SJSA1 (cell line): ENCODE measurements around the gene MX1. TPM values are rescaled to one million over a fixed set of nuclear protein-coding genes. Genes with fewer than 3 reads are reported as not detected.
"Not testable (repeated sequence)": the region's sequence is repeated elsewhere in the genome, so short reads cannot be mapped to it uniquely, and the experiment has no call there.

ENCODE experiments used
- DNase-seq, 2 experiments: peaks; one replicate each; pipeline ENCODE4 v3.0.0-alpha.2; 2015 to 2020; ENCODE audit warnings: low spot score in 2 of 2, low read depth in 1 of 2
- H3K27ac ChIP-seq: fragments of 250-450 bp; sonication (Bioruptor Pico); 2 replicates; pipeline ENCODE4 v1.5.1; 2020; ENCODE audit warnings: mild to moderate bottlenecking, moderate library complexity
- H3K27me3 ChIP-seq: fragments of 250-450 bp; sonication (Bioruptor Pico); replicated peaks from 2 replicates; pipeline ENCODE4 v1.5.1; 2020; ENCODE audit warnings: mild to moderate bottlenecking, moderate library complexity
- H3K36me3 ChIP-seq: fragments of 250-450 bp; sonication (Bioruptor Pico); 2 replicates; pipeline ENCODE4 v1.5.1; 2020; ENCODE audit warnings: mild to moderate bottlenecking
- H3K4me1 ChIP-seq: fragments of 250-450 bp; sonication (Bioruptor Pico); replicated peaks from 2 replicates; pipeline ENCODE4 v1.6.1; 2021; ENCODE audit warnings: mild to moderate bottlenecking
- H3K4me3 ChIP-seq: fragments of 250-450 bp; sonication (Bioruptor Pico); 2 replicates; pipeline ENCODE4 v1.5.1; 2020; ENCODE audit warnings: mild to moderate bottlenecking
- H3K9me3 ChIP-seq: fragments of 250-450 bp; sonication (Bioruptor Pico); replicated peaks from 2 replicates; pipeline ENCODE4 v1.5.1; 2020; ENCODE audit warnings: mild to moderate bottlenecking
- total RNA-seq: library from RNA; depleted of rRNA; stranded (reverse); fragments of >200 nt; shearing (Covaris generic); gene quantifications from 2 replicates; pipeline ENCODE4 v1.2.3, GENCODE V29; 2014

The MX1 gene
- total RNA-seq, 1 experiment from 2014 or later: 6.6 TPM

DNA sequence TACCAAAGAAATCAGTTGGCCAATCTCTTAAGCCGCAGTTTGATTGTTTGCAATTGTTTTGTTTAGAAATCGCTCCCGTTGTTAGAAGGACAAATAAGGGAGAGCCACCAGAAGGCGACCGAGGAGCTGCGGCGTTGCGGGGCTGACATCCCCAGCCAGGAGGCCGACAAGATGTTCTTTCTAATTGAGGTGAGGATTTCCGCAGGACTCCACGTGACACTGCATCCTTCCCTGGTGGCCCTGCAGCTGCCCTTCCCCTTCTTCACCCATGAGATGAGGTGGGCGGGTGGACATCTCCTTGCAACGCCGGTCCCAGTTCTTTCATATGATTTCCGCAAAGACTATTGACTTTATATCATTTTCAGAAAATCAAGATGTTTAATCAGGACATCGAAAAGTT, 27.2 kb upstream of the MX1 start:
- H3K4me3 ChIP-seq: no peak overlapping the region
- no peaks in the 10 kb centered on the region for H3K4me1 ChIP-seq
- no peaks in the 10 kb centered on the region for H3K27me3 ChIP-seq
- DNase-seq: no peak
- no peaks in the 10 kb centered on the region for H3K36me3 ChIP-seq
- H3K27ac ChIP-seq: no peak overlapping the region
- no peaks in the 10 kb centered on the region for H3K9me3 ChIP-seq

DNA sequence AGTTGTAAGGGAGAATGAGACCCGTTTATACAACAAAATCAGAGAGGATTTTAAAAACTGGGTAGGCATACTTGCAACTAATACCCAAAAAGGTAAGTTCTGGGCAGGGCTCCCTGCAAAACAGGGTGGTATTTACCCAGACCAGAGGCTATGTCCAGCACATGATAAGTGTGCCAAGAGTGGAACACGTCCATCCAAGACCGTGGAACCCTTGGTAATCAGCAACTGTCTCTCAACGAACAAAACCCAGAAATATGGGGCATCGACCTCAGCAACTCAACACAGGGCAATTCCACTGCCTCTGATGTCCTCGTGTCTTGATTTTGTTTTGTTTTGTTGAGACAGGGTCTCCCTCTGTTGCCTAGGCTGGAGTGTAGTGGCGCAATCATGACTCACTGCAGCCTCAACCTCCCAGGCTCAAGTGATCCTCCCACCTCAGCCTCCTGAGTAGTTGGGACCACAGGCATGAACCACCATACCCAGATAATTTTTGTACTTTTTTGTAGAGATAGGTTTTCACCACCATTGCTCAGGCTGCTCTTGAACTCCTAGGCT, 26.7 kb upstream of the MX1 start:
- Histone ChIP-seq H3K27me3 (no peaks in the 10 kb centered on the region), H3K9me3 (no peaks in the 10 kb centered on the region), H3K27ac (no peak overlapping the region), H3K4me3 (no peak overlapping the region), H3K36me3 (no peaks in the 10 kb centered on the region), H3K4me1 (no peaks in the 10 kb centered on the region)
- DNase-seq: no peak

DNA sequence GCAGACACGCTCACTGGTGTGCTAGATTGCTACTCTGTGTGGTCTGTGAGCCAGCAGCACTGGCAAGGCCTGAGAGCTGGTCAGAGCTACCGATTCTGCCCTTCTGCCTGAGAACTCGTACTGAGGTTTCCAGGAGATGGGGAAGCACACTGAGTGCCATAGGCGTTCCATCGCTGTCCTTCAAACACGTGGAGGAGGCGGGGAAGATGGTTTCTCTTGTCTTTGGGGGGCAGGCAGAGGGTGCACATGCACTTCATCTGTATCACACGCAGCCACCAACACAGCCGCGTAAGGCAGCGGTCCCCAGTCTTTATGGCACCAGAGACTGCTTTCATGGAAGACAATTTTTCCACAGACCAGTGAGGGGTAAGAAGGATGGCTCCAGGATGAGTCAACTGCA, 23.8 kb upstream of the MX1 start:
- Histone ChIP-seq H3K27ac (no peak overlapping the region), H3K27me3 (no peaks in the 10 kb centered on the region), H3K36me3 (no peaks in the 10 kb centered on the region), H3K9me3 (no peaks in the 10 kb centered on the region), H3K4me3 (no peak overlapping the region), H3K4me1 (no peaks in the 10 kb centered on the region)
- DNase-seq: no peak

DNA sequence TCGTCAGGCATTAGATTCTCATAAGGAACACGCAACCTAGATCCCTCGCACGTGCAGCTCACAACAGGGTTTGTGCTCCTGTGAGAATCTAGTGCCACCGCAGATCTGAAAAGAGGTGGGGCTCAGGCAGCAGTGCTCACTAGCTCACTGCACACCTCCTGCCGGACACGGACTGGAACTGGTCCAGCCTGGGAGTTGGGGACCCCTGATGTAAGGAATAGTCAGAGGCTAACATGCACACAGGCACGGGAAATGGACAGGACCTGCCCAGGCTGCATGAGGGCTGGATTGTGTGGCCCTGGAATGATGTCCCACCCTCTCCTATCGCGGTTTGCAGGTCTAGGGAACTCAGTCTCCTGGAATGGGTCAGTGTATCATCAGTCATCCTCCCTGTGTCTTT, 23.2 kb upstream of the MX1 start:
- DNase-seq: no peak
- H3K4me1 ChIP-seq: no peaks in the 10 kb centered on the region
- no peak overlapping the region for H3K27ac ChIP-seq
- H3K27me3 ChIP-seq: no peaks in the 10 kb centered on the region
- no peaks in the 10 kb centered on the region for H3K9me3 ChIP-seq
- no peaks in the 10 kb centered on the region for H3K36me3 ChIP-seq
- H3K4me3 ChIP-seq: no peak overlapping the region

DNA sequence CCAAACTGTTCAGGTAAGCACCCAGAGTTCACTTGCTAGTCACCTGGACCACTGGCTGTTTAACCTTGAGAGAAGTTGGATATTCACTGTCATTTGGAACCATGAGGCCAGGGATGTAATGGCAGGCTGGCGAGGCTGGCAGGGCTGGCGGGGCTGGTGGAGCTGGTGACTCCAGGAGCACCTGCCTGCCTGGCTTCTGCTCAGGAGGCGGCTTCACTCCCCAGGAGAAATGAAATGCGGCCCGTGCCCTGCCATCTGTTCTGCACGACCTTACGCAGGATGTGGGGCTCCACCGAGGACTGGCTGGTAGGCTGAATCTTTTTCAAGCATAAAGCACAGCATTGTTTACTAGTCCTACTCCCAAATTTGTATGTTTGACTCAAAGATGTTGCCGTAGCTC, 22.7 kb upstream of the MX1 start:
- H3K27ac ChIP-seq: no peak overlapping the region
- DNase-seq: no peak
- no peaks in the 10 kb centered on the region for H3K9me3 ChIP-seq
- H3K27me3 ChIP-seq: no peaks in the 10 kb centered on the region
- H3K36me3 ChIP-seq: no peaks in the 10 kb centered on the region
- H3K4me3 ChIP-seq: no peak overlapping the region
- H3K4me1 ChIP-seq: no peaks in the 10 kb centered on the region

DNA sequence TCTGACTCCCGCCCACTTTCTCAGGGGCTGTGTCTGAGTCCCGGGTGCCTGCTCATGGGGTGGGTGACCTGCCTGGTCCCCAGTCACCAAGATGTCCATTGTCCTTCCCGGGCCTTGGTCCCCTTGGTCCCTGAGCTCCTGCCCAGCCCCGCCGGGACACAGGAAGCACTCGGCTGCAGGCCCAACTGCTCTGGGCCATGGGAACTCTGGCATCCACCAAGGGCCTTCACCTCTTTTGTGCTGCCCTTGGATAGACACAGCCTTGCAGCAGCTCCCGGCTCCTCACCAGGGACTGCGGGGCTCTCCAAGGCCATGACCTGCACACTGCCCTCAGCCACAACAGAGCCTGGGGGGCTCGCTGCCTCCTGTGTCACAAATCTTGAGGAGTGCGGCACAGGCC, 22.1 kb upstream of the MX1 start:
- DNase-seq: no peak
- no peak overlapping the region for H3K4me3 ChIP-seq
- no peak overlapping the region for H3K27ac ChIP-seq
- no peaks in the 10 kb centered on the region for H3K27me3 ChIP-seq
- H3K9me3 ChIP-seq: no peaks in the 10 kb centered on the region
- no peaks in the 10 kb centered on the region for H3K36me3 ChIP-seq
- no peaks in the 10 kb centered on the region for H3K4me1 ChIP-seq

DNA sequence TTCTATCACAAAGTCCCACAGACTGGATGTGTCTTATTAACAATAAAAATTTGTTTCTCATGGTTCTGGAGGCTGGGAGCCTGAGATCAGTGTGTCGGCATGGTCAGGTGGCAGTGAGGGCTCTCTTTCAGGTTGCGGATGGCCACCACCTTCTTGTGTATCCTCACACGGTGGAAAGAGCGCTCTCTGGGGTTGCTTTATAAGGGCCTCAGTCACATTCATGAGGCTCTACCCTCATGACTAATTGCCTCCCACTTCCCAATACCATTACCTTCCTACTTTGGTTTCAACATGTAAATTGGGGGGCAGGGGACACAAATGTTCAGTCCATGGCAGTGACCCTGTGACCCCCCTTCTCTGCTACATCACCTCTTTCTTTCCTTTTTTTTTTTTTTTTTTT, 20.7 kb upstream of the MX1 start:
- Histone ChIP-seq H3K27me3 (no peaks in the 10 kb centered on the region), H3K36me3 (no peaks in the 10 kb centered on the region), H3K9me3 (no peaks in the 10 kb centered on the region), H3K4me3 (no peak overlapping the region), H3K27ac (no peak overlapping the region), H3K4me1 (no peaks in the 10 kb centered on the region)
- DNase-seq: no peak

DNA sequence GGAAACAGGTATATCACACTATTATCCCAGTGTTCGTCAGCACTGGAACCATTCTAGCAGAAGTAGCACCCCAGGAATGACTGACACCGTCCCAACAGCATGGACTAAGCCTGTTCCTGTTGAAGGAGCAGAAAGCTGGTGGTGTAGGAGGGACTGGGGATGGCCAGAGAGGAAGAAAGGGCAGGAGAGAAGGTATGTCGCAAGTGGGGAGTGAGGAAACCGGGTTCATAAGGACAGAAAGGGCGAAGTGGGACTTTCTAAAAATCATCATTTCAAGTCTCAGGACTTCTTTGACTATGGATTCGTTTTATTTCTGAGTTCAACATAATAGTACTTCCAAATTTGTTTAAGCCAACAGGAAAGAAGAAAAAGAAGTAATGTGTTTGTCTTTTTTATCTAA, 19.7 kb upstream of the MX1 start:
- Histone ChIP-seq H3K27ac (no peak overlapping the region), H3K4me1 (no peaks in the 10 kb centered on the region), H3K27me3 (no peaks in the 10 kb centered on the region), H3K36me3 (no peaks in the 10 kb centered on the region), H3K9me3 (no peaks in the 10 kb centered on the region), H3K4me3 (no peak overlapping the region)
- DNase-seq: no peak

DNA sequence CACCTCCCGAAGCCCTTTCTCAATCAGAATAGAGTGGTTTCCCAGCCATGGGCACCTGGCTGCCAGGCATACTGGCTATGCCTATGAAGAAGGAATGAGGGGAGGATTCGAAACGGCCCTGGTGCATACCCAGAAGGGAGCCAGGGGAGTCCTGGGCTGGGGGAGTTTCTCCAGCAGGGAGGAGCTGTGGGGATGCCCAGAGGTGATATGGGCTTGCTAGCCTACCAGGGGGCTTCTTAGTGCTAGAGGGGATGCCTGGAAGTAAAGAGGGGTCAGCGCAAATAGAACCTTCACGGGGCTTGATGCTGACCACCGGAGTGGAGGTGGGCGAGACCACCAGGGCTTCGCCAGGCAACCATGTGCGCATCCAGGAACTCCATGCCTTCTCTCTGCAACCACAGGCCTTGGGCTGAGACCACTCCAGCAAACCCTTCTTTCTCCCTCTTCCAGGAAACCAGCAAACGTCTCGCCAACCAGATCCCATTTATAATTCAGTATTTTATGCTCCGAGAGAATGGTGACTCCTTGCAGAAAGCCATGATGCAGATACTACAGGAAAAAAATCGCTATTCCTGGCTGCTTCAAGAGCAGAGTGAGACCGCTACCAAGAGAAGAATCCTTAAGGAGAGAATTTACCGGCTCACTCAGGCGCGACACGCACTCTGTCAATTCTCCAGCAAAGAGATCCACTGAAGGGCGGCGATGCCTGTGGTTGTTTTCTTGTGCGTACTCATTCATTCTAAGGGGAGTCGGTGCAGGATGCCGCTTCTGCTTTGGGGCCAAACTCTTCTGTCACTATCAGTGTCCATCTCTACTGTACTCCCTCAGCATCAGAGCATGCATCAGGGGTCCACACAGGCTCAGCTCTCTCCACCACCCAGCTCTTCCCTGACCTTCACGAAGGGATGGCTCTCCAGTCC, 18.2 kb upstream of the MX1 start:
- no peak overlapping the region for H3K4me3 ChIP-seq

DNA sequence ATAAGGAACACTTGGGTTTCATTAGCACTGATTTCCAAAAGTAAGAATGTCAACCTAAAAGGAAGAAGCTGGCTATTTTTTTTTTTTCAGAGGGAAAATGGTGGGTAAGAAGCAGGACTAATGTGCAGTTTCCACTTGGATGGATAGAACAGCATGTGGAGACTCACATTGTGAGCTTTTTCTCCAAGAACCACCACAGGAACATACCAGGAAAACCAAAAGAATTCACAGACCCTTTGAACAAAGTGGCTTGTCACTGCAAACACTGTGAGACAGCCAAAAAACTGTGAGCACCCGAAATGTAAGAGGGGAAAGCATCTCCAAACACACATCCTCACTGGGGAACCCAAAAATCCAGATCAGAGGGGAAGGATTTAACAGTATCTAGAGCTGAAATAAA, 15.7 kb upstream of the MX1 start:
- Histone ChIP-seq H3K4me1 (no peaks in the 10 kb centered on the region), H3K27ac (no peak overlapping the region), H3K9me3 (no peaks in the 10 kb centered on the region), H3K4me3 (no peak overlapping the region), H3K36me3 (no peaks in the 10 kb centered on the region), H3K27me3 (0 out of 2 replicates have a peak, but pooled peaks cover 3% of the 10 kb centered on the region)
- no peak for DNase-seq

More for the DNA sequence above, 18.2 kb upstream of the MX1 start:
- H3K27ac ChIP-seq: no peak overlapping the region
- no peaks in the 10 kb centered on the region for H3K27me3 ChIP-seq
- H3K4me1 ChIP-seq: no peaks in the 10 kb centered on the region
- no peak for DNase-seq
- no peaks in the 10 kb centered on the region for H3K9me3 ChIP-seq
- no peaks in the 10 kb centered on the region for H3K36me3 ChIP-seq

DNA sequence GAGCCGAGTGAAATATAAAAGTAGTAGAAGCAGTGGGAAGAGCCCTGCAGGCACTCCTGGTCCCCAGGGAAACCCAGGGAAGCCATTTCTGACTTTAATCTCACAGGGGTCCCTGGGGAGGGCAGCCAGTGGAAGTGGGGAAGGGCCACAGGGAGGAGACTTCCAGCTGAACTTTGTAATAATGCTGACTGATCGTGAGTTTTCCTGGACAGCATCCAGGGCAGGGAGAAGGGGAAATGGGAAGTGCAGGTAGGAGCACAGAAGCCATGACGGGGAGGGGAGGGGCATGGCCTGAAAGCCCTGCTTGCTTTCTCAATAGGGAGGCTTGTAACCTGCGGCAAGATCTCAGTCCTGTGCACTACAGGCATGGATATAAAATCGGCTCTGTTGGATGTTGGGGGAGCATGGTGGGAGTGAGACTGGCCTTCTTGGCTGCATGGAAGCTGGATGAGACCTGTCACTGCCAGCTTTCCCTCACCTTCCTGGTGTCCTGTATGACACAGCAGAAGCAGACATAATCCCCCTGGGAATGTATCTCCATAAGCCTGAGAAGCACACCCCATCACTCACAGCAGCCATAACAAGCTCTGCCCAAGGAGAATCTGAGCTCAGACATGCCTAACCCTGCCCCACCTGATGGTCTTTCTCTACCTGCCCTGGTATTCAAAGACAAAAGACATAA, 15.1 kb upstream of the MX1 start:
- Histone ChIP-seq H3K27ac (no peak overlapping the region), H3K9me3 (no peaks in the 10 kb centered on the region), H3K4me1 (no peaks in the 10 kb centered on the region), H3K4me3 (no peak overlapping the region), H3K36me3 (no peaks in the 10 kb centered on the region), H3K27me3 (peaks cover 3% of the 10 kb centered on the region; the same call in 1 of the 2 replicates)
- no peak for DNase-seq

DNA sequence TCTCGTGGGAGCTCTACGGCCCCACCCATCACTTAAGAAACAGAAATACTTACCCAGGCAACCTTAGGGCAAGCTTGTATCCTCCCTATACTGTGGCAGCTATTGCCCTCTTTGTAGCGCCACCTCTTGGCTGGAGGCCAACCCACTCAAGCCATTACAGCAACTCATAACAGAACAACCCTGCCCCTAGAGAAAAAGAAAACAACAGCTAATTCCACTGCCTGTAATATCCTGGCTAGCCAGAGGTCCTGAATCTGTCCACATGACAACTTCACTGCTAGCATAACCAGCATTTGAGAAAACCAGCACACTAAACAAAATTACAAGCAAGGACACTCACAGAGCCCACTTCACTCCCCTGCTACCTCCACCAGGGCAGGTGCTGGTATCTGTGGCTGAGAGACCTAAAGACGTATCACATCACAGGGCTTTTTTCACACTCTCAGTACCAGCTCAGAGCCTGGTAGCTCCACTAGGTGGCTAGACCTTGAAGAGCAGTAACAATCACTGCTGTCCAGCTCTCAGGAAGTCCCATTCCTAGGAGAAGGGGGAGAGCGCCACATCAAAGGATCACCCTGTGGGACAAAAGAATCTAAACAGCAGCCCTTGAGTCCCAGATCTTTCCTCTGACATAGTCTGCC, 14.5 kb upstream of the MX1 start:
- DNase-seq: no peak
- no peaks in the 10 kb centered on the region for H3K9me3 ChIP-seq

DNA sequence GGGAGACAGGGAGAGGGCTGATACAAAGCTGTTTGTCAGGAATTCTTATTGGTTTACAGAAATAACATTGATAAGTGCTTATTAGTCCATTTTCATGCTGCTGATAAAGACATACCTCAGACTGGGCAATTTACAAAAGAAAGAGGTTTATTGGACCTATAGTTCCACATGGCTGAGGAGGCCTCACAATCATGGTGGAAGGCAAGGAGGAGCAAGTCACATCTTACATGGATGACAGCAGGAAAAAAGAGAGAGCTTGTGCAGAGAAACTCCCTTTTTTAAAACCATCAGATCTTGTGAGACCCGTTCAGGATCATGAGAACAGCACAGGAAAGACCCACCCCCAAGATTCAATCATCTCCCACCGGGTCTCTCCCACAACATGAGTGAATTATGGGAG, 8.5 kb upstream of the MX1 start:
- not testable (repeated sequence) for DNase-seq, H3K9me3 ChIP-seq, H3K27ac ChIP-seq, H3K27me3 ChIP-seq, H3K4me3 ChIP-seq, H3K36me3 ChIP-seq, H3K4me1 ChIP-seq

More for the DNA sequence above, 14.5 kb upstream of the MX1 start:
- H3K27me3 ChIP-seq: peaks cover 3% of the 10 kb centered on the region; the same call in 1 of the 2 replicates
- H3K4me1 ChIP-seq: no peaks in the 10 kb centered on the region
- H3K27ac ChIP-seq: no peak overlapping the region
- no peak overlapping the region for H3K4me3 ChIP-seq
- H3K36me3 ChIP-seq: no peaks in the 10 kb centered on the region

DNA sequence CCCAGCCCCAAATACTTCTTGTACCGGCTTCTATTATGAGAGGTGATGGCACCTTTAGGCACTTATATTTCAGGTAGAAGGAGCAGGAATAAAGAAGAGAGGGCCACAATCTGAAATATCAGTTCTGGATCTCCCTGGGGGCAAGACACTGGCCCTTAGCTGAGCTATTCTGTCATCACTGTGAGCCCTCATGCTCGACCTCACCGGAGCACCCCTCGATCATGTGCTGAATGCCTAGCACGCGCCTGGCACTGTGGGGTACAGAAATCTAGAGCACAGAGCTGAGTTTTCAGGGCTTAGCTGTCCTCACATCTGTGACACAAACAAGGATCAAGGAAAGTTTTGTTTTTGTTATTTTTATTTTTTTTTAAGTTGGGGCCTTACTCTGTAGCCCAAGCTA, 7.6 kb upstream of the MX1 start:
- H3K27ac ChIP-seq: no peak overlapping the region
- no peaks in the 10 kb centered on the region for H3K9me3 ChIP-seq
- H3K27me3 ChIP-seq: peaks cover 3% of the 10 kb centered on the region; the same call in 1 of the 2 replicates
- no peak overlapping the region for H3K4me3 ChIP-seq
- no peaks in the 10 kb centered on the region for H3K36me3 ChIP-seq
- DNase-seq: peak in 1 of 2 experiments; percentile 20
- H3K4me1 ChIP-seq: peaks cover 9% of the 10 kb centered on the region
